ENCODE results near the gene SNHG17. TPM values are rescaled to one million over a fixed set of nuclear protein-coding genes. Genes with fewer than 3 reads are reported as not detected.

The SNHG17 gene
- total RNA-seq, 4 donors from 2014 or later, result 21.2 to 72.8 (median 29.7) TPM

DNA sequence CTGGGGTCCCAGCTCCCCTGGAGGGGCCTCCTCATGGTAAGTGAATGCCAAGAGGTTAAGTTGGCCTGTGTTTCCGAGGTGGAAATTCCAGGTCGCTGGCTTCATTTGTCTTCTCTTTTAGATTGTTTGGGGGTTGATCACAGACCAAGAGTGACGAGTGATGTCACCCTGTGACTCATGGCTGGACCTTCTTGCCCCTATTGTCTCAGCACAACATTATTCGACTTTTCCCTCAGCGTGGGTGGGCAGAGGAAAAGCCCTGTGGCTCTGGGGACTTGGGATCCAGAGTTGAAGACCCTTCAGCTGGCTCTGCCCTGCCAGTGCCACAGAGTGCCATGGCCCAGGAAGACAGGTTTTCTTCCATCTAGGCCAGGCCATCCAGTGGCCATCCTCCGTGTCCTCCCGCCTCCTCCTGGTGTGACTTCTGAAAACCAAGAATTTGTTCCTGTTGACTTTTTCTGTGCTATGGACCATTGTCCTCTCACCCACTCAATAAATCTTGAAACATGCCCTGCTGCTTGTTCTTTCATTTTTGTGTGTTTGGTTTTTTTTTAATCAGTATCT is 15.4 kb upstream of the SNHG17 start:
- DNase-seq (ENCODE audit: low spot score in 2 of 2), result no peak
- WGBS, 2 donors, result 75 to 79% methylated on average over 7 of the region's 7 CpGs
- TF ChIP-seq, protein P1, sequence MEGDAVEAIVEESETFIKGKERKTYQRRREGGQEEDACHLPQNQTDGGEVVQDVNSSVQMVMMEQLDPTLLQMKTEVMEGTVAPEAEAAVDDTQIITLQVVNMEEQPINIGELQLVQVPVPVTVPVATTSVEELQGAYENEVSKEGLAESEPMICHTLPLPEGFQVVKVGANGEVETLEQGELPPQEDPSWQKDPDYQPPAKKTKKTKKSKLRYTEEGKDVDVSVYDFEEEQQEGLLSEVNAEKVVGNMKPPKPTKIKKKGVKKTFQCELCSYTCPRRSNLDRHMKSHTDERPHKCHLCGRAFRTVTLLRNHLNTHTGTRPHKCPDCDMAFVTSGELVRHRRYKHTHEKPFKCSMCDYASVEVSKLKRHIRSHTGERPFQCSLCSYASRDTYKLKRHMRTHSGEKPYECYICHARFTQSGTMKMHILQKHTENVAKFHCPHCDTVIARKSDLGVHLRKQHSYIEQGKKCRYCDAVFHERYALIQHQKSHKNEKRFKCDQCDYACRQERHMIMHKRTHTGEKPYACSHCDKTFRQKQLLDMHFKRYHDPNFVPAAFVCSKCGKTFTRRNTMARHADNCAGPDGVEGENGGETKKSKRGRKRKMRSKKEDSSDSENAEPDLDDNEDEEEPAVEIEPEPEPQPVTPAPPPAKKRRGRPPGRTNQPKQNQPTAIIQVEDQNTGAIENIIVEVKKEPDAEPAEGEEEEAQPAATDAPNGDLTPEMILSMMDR (IDR thresholded peaks at IDR 0.05), result no peak
- no peak for TF ChIP-seq POLR2A (IDR thresholded peaks at IDR 0.05)
- intact Hi-C loops (cut with DNase I; ENCODE audit: low total_unique reads), result no loop called here
- H3K4me3 ChIP-seq (ENCODE audit: low read depth, poor library complexity, severe bottlenecking), result no peak overlapping the region

DNA sequence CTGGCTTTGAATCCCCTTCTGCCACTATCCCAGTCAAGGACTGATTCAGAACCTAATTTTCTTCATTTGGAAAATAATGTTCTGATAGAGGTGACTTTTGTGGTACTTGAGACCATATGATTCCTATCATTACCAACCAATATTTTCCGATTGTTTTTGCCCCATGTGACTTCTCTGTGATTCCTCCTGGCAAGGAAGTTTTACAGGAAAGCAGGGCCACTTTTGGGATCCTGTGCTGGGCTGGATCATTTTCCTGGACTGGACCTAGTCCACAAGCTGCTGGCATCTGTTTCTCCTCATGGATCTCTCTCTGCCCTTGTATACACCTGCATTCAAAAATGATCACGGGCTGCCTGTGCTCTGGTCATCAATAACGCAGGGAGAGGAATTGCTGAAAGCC is 13.9 kb upstream of the SNHG17 start:
- no peak for DNase-seq (ENCODE audit: low spot score in 2 of 2)
- no peak overlapping the region for H3K4me3 ChIP-seq (ENCODE audit: low read depth, poor library complexity, severe bottlenecking)
- intact Hi-C loops (cut with DNase I; ENCODE audit: low total_unique reads), result no loop called here
- TF ChIP-seq, protein P1 (IDR thresholded peaks at IDR 0.05), result no peak
- TF ChIP-seq POLR2A (IDR thresholded peaks at IDR 0.05), result no peak
- WGBS, 2 donors, result 78 to 89% methylated on average over 3 of the region's 3 CpGs

DNA sequence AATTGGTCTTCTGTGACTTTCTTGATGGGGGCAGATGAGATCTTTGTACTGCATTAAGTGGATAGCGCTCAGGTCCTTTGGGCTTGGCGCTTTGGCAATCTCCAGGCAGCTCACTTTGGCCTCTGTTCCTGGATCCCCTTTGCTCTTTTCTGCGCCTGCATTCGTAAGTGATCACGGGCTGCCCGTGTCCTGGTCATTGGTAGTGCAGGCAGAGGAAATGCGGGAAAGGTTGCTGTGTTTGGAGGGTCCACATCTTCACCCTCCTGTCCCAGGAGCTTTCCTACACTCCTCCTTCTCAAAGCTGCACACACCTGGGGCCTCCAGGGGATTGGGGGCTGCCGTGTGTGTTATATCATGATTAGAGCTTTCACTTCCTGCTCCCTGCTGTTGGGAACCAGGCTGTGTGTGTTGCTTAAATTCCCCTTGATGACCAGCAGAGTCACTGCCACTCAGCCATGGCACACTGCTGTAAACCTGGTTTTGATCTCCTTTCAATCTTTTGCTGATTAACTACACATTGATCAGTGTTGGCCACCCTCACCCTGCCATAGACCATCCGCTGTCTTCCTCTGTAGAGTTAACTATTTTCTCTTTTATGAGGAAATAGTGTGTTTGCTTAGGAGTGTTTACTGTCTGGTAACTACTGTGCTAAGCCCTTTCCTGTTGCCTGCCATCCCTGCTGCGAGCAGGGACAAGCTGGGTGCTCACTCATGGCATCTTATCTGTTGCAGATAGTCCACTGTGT is 13.0 kb upstream of the SNHG17 start:
- DNase-seq (ENCODE audit: low spot score in 2 of 2), result no peak
- TF ChIP-seq, protein P1 (IDR thresholded peaks at IDR 0.05), result no peak
- no peak for TF ChIP-seq POLR2A (IDR thresholded peaks at IDR 0.05)
- WGBS, 2 donors, result 84 to 85% methylated on average over 10 of the region's 10 CpGs
- intact Hi-C loops (cut with DNase I; ENCODE audit: low total_unique reads), result no loop called here
- no peak overlapping the region for H3K4me3 ChIP-seq (ENCODE audit: low read depth, poor library complexity, severe bottlenecking)

DNA sequence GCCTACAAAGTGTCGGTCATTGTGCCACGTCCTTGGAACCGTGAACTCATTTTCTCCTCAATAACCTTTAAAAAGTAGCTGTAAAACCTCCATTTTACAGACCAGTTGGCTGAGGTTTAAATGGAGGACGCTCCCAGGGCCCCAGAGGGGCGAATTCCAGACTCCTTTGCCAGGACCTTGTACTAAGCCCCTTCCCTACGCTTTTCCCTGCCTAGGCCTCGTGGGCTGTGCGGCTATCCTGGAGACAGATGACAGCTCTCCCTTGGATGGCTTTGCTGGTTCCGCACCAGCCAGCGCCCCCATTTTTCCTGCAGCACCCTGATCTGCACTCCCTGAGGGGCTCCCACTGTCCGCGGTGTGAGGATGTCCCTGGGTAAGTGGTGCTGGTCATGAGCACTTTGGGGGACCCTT is 12.1 kb upstream of the SNHG17 start:
- intact Hi-C loops (cut with DNase I; ENCODE audit: low total_unique reads), result no loop called here
- peak overlapping the region; percentile 71 for H3K4me3 ChIP-seq (ENCODE audit: low read depth, poor library complexity, severe bottlenecking)
- DNase-seq (ENCODE audit: low spot score in 2 of 2), result no peak
- TF ChIP-seq, protein P1 (IDR thresholded peaks at IDR 0.05), result no peak
- no peak for TF ChIP-seq POLR2A (IDR thresholded peaks at IDR 0.05)
- 28 to 42% methylated on average over 12 of the region's 12 CpGs for WGBS, 2 donors

DNA sequence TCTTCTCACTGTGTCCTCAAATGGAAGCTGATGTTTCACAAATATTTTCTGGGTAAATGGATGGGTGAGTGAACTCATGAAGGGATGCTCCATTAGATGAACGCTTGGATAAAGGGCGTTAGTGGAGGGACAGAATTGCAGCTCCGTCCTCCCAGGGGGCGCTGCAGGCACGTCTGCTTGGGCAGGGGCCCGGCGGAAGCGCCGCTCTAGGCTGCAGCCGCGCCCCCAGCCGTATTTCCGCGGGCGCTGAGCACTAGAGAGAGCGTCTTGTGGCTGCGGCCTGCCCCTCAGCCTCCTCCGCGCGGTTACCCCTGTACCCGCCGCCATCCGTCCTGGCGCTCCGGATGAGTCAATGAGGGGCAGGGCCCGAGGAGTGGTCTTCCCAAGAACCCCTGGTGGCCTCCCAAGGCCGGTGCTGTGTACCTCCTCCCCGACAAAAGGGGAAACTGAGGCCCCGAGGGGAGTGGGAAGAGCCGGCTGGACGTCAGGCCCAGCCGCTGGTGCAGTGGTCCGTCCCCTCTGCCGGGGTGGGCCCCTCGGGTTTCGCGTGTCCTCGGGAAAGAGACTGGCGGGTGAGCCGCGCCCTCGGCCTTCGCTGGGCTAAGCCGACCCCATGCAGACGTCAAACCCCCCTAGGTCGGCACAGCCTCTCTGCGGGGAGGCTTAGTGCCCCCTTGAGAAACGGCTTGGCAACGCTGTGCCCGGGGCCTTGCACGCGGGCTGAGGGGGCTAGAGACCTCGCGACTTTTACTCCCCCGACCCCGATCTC is 11.5 kb upstream of the SNHG17 start:
- peak overlapping the region; percentile 71 for H3K4me3 ChIP-seq (ENCODE audit: low read depth, poor library complexity, severe bottlenecking)
- 1 to 2% methylated on average over 35 to 51 of the region's 56 CpGs for WGBS, 2 donors
- peak; percentile 86 to 98 for DNase-seq (ENCODE audit: low spot score in 2 of 2)
- TF ChIP-seq, protein P1 (IDR thresholded peaks at IDR 0.05), result peak in 1 of 3 donors; percentile 95
- no peak for TF ChIP-seq POLR2A (IDR thresholded peaks at IDR 0.05)
- intact Hi-C loops (cut with DNase I; ENCODE audit: low total_unique reads), result no loop called here
